OCI-LY1 (cell line): ENCODE results near the gene SHANK3.

ENCODE experiments used
- H2AFZ ChIP-seq: fragments of 200-600 bp; sonication (generic), shearing (Covaris generic); 2 replicates; pipeline ENCODE4 v1.6.0; 2014; ENCODE audit warnings: antibody characterized with exemption, mild to moderate bottlenecking, low read length
- H3F3A ChIP-seq: fragments of 200-600 bp; sonication (generic), shearing (Covaris generic); 2 replicates; pipeline ENCODE4 v1.6.0; 2014; ENCODE audit warnings: mild to moderate bottlenecking, antibody characterized with exemption, low read length, moderate library complexity; ENCODE audit not compliant: insufficient read depth
- H3K27ac ChIP-seq: fragments of 200-600 bp; sonication (generic); 2 replicates; pipeline ENCODE4 v1.5.1; 2014; ENCODE audit warnings: low read length, mixed run types, mild to moderate bottlenecking, low read depth; ENCODE audit not compliant: poor library complexity, severe bottlenecking
- H3K27me3 ChIP-seq: fragments of 200-600 bp; sonication (generic); 2 replicates; pipeline ENCODE4 v1.6.0; 2014; ENCODE audit warnings: antibody characterized with exemption, mild to moderate bottlenecking, low read length, moderate library complexity; ENCODE audit not compliant: insufficient read depth
- H3K36me3 ChIP-seq: fragments of 200-600 bp; sonication (generic); 2 replicates; pipeline ENCODE4 v1.6.1; 2014; ENCODE audit warnings: mild to moderate bottlenecking, antibody characterized with exemption, low read length, moderate library complexity, mixed read lengths; ENCODE audit not compliant: insufficient read depth
- H3K4me1 ChIP-seq: fragments of 200-600 bp; sonication (generic); 2 replicates; pipeline ENCODE4 v1.5.1; 2014; ENCODE audit warnings: mild to moderate bottlenecking, low read length, moderate library complexity; ENCODE audit not compliant: insufficient read depth, severe bottlenecking
- H3K4me2 ChIP-seq: fragments of 200-600 bp; sonication (generic), shearing (Covaris generic); 2 replicates; pipeline ENCODE4 v1.6.1; 2014; ENCODE audit warnings: low read length
- H3K4me3 ChIP-seq: fragments of 200-600 bp; sonication (generic); 2 replicates; pipeline ENCODE4 v1.5.1; 2014; ENCODE audit warnings: low read length, low read depth, mild to moderate bottlenecking, mixed read lengths; ENCODE audit not compliant: poor library complexity, severe bottlenecking
- H3K79me2 ChIP-seq: fragments of 200-600 bp; shearing (Covaris generic); 2 replicates; pipeline ENCODE4 v1.6.1; 2016; ENCODE audit warnings: mixed run types, low read length, mixed read lengths; ENCODE audit not compliant: insufficient read depth
- H3K9ac ChIP-seq: fragments of 200-600 bp; sonication (generic), shearing (Covaris generic); 2 replicates; pipeline ENCODE4 v1.6.1; 2014; ENCODE audit warnings: mild to moderate bottlenecking, low read length, mixed read lengths
- H3K9me2 ChIP-seq: fragments of 200-600 bp; sonication (generic), shearing (Covaris generic); 2 replicates; pipeline ENCODE4 v1.6.1; 2014; ENCODE audit warnings: low read depth, mild to moderate bottlenecking, low read length, mixed read lengths
- H3K9me3 ChIP-seq: fragments of 200-600 bp; shearing (Covaris generic); 2 replicates; pipeline ENCODE4 v1.6.1; 2014; ENCODE audit warnings: low read length, mixed read lengths
- H4K20me1 ChIP-seq: fragments of 200-600 bp; sonication (generic), shearing (Covaris generic); 2 replicates; pipeline ENCODE4 v1.6.0; 2016; ENCODE audit warnings: mild to moderate bottlenecking, low read length; ENCODE audit not compliant: insufficient read depth
- CTCF ChIP-seq: fragments of 200-600 bp; sonication (generic), shearing (Covaris generic); IDR thresholded peaks from 2 replicates; pipeline ENCODE4 v1.5.1; 2017; ENCODE audit warnings: mild to moderate bottlenecking, antibody characterized with exemption, low read length, moderate library complexity, mixed read lengths
- EZH2 ChIP-seq: fragments of 200-600 bp; sonication (generic), shearing (Covaris generic); IDR thresholded peaks from 2 replicates; pipeline ENCODE4 v1.8.0; 2017; ENCODE audit warnings: borderline replicate concordance, mixed run types, mild to moderate bottlenecking, antibody characterized with exemption, low read length, moderate library complexity, mixed read lengths

SHANK3 gene

GRCh38 chr22:50670513-50670912, 2.1 kb upstream of the SHANK3 start:
- no peaks in the 10 kb centered on the region for H3F3A ChIP-seq
- H3K79me2 ChIP-seq, result no peaks in the 10 kb centered on the region
- H4K20me1 ChIP-seq, result no peaks in the 10 kb centered on the region
- H3K9ac ChIP-seq, result no peak overlapping the region
- no peak overlapping the region for H3K4me3 ChIP-seq
- H3K27me3 ChIP-seq, result no peaks in the 10 kb centered on the region
- no peak for TF ChIP-seq EZH2
- no peak for TF ChIP-seq CTCF
- H3K4me1 ChIP-seq, result no peaks in the 10 kb centered on the region
- no peaks in the 10 kb centered on the region for H3K9me2 ChIP-seq
- H3K27ac ChIP-seq, result no peak overlapping the region
- H2AFZ ChIP-seq, result no peak overlapping the region
- no peak overlapping the region for H3K4me2 ChIP-seq
- H3K9me3 ChIP-seq, result no peaks in the 10 kb centered on the region
- no peaks in the 10 kb centered on the region for H3K36me3 ChIP-seq

GRCh38 chr22:50670914-50671538, 1.6 kb upstream of the SHANK3 start:
- Histone ChIP-seq H3K9me2 (no peaks in the 10 kb centered on the region), H3F3A (no peaks in the 10 kb centered on the region), H3K36me3 (no peaks in the 10 kb centered on the region), H3K27me3 (no peaks in the 10 kb centered on the region), H3K27ac (no peak overlapping the region), H3K4me3 (no peak overlapping the region), H4K20me1 (no peaks in the 10 kb centered on the region), H3K9me3 (no peaks in the 10 kb centered on the region), H3K4me2 (no peak overlapping the region), H3K9ac (no peak overlapping the region), H2AFZ (no peak overlapping the region), H3K79me2 (no peaks in the 10 kb centered on the region), H3K4me1 (no peaks in the 10 kb centered on the region)
- TF ChIP-seq EZH2 (no peak), CTCF (no peak)

GRCh38 chr22:50671641-50672040, 982 bp upstream of the SHANK3 start:
- no peak for TF ChIP-seq EZH2
- TF ChIP-seq CTCF, result no peak
- Histone ChIP-seq H3K9ac (no peak overlapping the region), H3K36me3 (no peaks in the 10 kb centered on the region), H3K4me1 (no peaks in the 10 kb centered on the region), H3F3A (no peaks in the 10 kb centered on the region), H3K4me3 (no peak overlapping the region), H3K27ac (no peak overlapping the region), H3K9me2 (no peaks in the 10 kb centered on the region), H3K9me3 (no peaks in the 10 kb centered on the region), H3K79me2 (no peaks in the 10 kb centered on the region), H4K20me1 (no peaks in the 10 kb centered on the region), H3K4me2 (no peak overlapping the region), H2AFZ (no peak overlapping the region), H3K27me3 (no peaks in the 10 kb centered on the region)
